ENCODE results near the gene TIMM21.

Gene TIMM21

DNA sequence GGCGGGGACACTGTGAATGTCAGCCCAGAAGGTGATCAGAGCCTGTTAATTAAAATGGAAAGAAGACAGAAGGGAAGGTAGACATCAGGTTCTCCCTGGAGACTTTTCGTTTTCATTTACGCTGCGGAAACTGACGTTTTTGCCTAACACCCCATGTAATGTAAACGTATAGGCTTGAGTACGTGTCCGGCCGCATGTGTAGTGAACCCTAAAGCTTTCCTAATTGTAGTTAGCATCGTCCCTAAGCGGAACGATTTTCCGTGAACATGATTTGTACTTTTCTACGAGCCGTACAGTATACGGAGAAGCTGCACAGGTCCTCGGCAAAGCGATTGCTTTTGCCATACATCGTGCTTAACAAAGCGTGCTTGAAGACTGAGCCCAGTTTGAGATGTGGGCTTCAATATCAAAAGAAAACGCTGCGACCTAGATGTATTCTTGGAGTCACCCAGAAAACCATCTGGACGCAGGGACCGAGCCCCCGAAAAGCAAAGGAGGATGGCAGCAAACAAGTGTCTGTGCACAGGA, 284 bp downstream of the TIMM21 start:
- no peak for DNase-seq

DNA sequence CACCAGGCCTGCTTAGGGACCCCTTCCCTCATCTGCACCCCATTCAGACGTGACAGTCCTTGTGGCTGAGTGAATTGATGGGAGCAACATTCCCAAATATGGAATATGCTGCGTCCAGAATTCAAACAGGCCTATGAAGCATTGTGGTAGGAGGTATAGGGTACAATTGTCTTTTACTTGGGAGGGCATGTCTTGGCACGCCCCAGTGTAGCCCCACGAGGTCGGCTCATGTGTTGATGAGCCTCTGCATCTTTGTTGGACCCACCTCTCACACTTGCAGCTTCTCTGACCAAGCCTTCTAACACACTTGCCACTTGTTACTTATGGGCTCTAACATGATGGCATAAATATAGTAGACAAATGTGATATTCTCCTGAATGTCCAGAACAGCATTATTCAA, 1.6 kb downstream of the TIMM21 start:
- DNase-seq, result no peak

DNA sequence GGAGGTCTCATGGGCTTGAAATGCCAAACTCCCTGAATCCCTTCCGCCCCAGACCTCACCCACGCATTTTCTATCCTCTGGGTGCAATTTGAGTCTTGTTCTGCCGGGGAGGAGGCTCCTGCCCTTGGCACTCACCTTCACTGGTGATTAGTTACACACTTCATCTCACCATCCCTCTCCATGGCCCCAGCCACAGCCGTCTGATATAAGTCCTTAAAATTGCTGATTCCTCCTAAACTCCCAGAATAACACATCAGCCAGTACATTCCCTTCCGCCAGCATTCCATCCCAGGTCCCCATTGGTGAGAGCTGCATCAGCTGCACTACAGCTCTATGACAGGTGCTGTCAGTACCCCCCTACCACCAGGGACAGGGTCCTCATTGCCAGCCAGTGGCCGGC, 3.9 kb downstream of the TIMM21 start:
- DNase-seq, result no peak

DNA sequence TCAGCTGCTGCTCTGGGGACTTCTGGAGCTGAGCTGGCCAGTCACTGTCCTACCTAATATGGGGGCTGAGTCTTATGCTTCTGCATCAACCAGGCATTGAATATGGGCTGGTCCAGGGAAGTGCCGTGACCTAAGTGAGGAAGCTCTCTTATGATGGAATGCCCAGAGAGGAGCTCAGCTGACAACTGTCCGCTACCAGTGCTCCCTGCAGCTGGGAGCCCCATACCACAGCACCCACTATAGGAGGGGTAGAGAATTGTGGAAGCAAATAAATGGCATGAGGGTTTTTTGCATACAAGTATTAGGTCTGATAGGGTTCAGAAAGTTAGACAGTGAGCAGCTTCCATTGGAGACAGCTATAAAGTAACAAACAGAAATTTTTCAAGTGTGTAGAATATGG, 4.5 kb downstream of the TIMM21 start:
- DNase-seq, result no peak

DNA sequence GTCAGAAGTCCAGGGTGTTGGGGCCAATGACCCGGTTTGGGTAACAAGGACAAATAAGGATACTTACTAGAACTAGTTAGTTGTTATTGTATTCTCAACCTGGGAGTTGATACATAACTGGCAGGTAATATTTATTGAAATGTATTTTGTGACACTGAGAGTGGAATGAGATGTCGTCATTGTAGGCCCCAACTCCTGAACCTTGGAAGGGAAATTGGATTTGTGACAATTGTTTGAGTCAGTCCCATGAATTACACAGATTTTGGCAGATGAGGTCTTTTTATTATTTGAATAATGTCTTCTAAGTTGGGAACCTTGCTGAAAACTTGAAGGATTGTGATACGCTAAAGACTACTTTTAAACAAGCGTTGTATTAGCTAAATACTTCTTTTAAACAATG, 5.1 kb downstream of the TIMM21 start:
- no peak for DNase-seq

DNA sequence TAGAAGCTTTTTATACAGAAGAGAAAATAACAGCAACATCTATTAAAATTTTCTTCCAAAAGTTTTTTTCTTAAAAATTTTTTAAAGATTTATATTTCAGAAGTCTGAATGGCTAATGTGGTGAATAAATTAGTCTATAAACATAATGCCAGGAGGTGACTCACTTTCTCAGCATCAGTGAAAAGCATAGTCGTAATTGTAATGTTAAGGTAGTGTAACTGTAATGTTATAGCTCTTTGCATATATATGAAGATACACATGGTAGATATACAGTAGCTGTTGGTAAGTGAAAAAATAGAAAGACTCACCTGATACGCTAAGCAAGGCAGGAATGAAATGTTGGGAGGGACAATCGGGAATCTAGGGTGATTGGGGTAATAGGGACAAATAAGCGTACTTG, 5.5 kb downstream of the TIMM21 start:
- no peak for DNase-seq

DNA sequence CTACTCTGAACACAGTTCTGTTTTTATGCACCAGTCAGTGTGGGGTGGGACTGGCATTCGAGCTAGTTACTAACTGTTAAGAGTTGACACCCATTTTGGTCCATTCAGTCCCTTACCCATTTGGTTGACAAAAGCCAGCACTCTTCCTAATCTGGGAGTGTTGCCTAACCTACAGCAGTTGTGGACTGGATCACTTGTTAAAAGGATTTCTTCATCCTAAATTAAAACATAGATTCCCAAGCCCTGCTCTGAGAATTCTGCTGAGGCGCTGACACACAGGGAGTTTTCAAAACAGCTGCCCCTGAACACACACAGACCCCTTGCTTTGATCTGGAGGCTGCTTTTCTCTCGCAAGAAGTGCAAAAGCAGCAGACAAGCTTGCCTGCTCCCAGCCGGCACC, 6.4 kb downstream of the TIMM21 start:
- no peak for DNase-seq

DNA sequence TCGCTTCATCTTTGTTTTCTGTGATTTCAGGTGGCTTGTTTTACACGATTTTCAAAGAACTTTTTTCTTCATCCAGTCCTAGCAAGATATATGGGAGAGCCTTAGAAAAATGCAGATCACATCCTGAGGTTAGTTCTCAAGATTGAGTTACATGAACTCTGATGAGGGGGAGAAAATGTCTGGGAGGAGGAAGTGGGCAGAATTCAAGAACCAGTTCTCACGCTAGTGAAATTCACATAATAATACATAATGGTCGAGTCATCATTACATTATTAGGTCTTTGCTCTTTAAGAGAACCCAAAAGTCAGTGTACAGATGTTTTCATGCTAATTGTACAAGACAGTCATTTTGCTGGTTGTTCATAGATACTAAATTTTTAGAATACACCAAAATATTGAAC, 7.0 kb downstream of the TIMM21 start:
- DNase-seq, result no peak

DNA sequence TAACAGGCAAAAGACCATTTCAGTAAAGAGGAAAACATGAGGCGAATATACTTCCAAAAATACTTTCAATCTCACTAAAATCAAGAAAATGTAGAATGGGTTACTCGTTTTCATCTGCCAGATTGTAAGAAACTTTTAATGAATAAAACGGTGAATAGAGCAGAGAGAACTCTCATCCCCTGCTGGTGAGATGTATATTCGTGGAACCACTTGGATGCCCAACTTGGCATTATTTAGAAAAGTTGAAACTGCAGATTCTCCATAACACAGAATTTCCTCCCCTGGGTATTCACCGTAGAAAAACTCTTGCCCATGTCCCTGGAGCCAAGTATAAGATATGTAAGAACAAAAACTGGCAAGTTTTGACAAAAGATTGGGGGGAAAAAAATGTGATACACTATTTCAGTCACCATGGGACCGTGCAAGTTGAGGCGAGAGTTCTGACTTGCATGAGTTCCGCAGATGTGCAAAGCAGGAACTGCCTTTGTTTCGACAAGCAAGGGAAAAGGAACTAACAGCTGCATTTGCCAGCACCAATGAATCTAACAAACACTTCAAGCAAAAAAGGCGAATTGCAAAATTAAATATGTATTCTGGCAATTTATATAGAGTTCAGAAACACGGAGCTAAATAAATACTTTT, 14.8 kb downstream of the TIMM21 start:
- no peak for DNase-seq

DNA sequence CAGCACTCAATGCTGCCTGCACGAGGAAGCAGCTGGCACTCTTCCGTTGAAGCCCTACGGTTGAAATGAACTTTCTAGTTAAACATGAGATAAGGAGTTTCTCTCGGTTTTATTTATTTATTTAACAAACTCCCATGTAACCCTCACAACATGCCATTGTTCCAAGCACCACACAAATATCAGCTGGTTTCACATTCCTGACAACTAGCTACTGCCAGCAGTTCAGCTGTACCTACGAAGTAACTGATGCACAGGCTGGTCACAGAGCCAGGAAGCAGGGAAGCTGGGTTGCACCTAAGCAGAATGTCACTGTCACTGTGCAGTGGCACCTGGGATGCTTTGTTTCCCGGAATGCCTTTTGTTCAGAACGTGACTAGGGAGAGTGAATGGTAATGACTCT, 18.1 kb downstream of the TIMM21 start:
- no peak for DNase-seq

DNA sequence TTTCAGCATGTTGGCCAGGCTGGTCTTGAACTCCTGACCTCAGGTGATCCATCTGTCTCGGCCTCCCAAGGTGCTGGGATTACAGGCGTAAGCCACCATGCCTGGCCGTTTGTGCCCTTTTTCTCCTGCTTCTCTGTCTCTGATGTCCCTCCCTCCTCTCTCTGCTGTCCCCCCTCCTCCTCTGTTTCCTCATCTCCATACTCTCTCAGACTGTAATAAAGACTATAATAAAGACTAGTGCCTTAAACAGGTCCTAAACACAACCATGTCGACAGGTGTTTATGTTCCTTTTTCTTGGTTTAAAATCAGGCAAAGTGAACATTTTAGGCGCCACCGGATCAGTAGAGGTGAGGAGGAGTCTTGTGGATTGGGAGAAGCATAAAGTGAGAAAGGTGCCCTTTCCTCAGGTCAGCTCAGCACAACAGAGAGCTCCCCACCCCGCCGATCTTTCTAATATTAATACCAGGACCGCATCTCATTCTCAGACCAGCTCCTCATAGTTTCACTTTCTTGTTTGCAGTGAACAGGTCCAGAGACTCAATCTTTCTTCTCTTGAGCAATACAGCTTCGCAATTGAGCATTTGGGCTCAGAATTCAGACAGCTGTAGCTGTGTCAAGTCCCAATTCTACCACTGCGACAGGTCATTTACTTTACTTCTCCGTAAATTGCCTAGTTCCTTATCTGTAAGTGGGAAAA, 23.7 kb downstream of the TIMM21 start:
- DNase-seq, result no peak

DNA sequence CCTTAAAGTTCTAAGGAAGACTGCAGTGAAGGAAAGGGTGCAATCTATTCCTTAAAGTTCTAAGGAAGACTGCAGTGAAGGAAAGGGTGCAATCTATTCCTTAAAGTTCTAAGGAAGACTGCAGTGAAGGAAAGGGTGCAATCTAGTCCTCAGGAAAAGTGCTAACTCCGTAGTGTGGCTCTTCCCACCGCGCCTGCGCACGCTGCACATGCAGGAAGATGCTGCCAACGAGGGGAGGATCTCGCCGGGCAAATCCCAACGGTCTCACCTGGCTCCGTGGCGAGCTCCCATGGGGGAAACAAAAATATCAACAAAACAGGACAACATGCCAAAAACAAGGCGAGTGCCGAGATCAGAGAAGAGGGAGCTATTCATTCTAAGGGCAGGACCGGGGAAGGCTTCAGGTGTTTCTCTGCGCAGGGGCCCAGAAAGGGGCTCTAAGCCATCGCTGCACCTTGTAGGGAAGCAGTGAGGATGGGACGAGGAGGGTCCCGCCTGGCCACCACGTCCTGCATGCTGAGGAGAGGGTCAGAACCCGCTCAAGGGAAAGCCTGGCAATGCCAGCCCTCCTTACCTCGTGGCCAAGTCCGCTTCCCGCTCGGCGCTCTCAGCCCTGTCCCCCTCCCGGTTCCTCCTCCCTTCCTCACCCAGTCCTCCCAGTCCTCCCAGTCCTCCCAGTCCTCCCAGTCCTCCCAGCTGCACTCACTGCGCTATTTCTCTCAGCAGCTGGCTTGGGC, 24.5 kb downstream of the TIMM21 start:
- DNase-seq, result no peak

DNA sequence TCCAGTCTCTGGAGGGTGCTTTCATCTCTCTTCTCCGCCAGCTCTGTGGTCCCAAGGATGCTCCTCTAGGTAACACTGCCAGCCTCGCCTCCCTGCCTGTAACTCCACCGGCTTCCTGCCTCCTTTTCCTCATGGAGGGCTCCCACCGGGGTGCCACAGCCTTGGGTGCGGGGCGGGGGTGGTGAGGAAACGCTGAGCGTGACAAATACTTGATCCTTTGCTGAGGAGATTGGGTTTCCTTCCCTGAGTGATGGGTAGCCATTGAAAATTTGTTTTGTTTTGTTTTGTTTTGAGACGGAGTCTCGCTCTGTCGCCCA, 25.1 kb downstream of the TIMM21 start:
- DNase-seq, result no peak

DNA sequence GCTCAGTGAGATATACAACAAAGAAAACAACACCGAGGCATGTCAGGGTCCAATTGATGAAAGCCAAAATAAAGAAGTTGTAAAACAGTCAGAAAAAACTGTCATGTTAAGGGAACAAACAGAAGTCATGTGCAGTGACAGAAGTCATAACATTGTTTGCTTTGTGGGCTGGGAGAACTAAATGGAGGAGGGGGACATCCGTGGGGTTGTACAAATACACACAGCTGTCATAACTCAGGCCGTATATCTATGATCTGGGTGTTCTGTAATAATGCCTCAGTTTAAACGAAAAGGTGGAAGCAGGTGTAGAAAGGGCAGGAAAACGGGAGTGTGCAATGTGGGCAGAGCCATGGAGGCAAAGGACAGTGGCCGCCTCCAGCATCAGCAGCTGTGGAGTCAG, 27.3 kb downstream of the TIMM21 start:
- DNase-seq, result no peak

DNA sequence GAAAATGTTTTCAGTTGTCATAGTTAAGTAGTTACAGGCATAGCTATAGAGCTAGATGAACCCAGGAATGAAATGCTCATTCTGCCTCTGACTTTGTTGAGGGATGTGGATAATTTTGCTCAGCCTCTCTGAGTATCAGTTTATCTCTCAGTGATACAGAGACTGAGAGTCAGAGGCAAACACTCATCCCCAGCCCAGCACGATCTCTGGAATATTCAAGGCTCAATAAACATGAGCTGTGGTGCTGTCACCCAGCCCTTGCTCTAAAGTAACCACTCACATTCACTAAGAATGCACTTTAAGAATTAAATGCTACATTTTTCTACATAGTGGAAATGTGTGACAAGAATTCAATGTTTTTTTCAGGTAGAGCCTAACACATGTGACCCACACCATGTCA, 30.6 kb downstream of the TIMM21 start:
- DNase-seq, result no peak

DNA sequence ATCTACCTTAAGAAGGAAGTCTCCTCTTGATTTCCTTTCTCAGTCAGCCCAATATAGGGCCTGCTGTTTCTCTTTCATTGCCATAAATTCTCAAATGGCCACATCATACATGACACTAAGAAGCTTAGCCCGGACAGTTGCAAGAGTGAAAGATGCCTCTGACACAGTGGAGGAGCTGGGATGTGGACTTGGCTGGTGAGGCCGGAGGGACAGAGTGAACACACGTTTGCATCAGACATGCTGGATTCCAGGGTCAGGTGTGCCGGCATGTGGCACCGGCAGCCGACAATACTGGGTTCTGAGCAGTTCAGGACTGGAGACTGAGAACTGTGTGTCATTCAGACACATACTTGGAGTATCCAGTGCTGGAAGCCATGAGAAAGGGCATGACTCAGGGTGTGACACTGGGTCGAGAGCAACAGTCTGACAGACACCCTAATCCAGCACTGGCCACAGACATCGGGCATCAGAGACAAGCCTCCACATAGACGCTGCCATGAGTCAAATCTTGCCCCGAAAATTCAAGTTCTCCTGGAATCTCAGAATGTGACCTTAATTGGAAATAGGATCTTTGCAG, 31.4 kb downstream of the TIMM21 start:
- DNase-seq, result no peak

DNA sequence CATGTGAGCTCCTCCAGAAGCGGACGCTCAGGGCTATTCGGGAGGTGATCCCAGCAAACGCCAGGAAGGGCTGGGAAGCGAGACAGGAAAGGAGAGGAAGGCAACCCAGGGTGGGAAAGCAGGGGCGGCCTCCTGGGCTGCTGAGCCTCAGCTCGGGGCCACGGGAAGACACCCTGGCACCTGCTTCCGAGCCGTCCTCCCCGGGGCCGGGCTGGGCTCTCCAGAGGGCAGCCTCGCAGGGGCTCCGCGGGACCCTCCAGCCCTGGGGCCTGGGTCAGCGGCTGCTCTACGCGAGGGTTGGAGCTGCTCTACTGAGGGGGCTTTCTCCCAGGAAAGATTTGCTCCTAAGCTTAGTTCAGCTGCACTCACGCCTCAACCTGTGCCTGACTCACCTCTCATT, 34.0 kb downstream of the TIMM21 start:
- no peak for DNase-seq

DNA sequence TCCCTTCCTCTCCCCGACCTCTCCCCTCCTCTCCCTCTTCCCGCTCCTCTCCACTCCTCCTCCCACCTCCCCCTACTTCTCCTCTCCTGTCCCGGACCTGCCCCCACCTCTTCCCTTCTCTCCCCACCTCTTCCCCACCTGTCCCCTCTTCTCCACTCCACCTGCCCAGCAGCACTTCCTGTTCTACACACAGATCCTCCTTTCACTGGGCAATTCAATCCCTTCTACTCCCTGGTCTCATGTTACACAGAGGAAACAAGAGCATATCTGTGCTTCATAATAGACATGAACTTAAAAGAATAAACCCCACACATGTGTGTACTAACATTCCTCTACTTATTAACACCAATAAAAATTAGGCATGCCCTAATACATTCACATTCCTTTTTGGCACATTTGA, 34.8 kb downstream of the TIMM21 start:
- no peak for DNase-seq

DNA sequence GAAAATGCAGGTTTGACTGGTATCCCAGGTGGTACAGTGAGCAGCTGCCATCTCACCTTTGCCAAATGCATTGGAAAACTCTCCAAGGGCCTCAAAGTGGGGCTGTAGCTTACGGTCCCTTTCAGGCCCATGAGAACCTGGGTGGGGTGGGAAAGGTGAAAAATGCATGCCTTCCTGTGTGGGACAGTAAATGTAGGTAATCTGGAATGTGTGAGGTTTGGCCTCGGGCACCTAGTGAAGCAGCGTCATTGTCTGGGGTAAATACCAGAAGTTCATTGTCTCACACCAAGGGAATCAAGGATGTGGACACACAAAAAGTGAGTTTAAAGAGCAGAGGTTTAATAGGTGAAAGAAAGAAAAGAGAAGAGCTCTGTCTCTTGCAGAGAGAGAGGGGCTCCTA, 36.6 kb downstream of the TIMM21 start:
- no peak for DNase-seq

DNA sequence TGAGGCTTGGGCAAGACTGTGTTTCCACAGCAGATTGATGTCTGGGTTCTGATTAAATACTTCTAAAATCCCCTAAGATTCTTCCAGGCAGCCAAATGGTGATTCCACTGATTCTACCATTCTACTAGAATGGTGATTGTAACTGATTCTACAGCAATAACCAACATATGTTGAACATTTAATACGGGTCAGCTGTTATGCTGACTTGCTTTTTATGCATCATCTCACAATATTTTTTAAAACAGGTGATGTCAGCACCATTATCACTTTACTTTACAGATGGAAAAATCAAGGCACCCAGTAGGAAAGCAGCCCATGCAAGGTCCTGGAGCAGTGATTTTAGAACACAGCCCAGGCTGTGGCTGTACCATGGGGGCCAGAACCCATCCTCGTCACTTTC, 37.5 kb downstream of the TIMM21 start:
- no peak for DNase-seq

DNA sequence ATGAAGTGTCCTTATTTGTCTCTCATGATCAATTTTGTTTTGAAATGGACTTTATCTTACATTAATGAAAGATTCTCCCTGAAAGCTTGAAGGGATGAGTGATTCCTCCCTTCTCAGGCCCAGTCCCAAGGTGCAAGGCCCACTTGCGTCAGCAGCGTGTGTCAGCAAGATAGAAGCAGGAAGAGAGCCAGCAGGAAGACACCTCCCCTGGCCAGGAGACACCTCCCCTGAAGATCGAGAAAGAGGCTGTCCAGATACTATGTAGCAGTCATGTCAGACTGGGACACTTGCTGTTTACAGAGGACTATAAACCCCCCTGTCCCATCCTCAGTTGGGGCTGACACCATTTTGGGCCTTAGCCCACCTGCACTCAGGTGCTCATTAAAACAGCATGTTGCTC, 38.3 kb downstream of the TIMM21 start:
- DNase-seq, result no peak

DNA sequence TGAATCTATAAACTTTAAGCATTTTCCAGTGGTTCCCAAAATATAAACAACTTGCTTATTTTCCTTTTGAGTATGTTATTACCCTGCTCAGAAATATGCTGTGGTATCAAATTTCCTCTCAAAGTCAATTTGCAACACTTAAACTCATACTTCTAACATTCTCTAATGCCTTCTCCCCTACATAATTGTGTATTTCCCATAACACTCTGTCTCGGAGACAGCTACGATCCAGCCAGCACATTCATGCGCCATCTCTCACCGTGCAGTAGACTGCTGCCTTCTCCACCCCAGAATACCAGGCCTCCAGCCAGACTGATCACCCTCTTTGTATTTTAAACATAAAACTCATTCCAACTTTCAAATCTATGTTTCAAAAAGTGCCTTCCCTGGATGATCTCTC, 41.8 kb downstream of the TIMM21 start:
- no peak for DNase-seq

DNA sequence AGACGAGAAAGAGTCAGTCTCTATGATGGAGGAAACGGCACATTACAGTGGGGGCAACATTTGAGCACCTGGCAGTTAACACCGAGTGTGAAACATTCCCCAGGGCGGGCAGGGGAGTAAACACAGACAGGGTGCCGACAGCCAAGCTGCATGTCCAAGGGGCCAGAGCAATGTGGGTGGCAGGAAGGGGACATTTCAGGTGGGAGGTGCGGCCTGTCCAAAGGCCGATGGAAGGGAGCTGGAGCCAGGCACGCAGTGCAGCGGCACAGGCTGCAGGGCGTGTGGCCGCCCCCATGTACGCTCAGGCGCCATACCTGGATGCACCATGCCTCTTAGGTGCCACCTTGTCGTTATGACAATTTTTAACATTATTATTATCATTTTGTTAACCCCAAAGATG, 43.3 kb downstream of the TIMM21 start:
- no peak for DNase-seq

DNA sequence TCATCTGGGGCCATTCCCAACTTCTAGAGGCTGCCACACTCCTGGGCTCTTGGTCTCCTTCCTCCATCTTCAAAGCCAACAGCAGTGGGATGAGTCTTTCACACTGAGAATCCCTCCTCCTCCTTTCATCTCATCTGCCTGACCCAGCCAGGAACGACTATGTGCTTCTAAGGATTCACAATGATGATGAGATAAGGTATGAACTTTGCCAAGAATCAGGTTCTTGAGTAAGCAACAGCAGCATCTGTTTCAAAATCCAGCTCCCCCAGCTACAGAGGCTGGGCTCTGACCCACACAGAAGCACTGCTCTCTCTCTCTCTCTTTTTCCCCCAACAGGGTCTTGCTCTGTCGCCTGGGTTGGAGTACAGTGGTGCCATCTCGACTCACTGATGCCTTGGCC, 46.4 kb downstream of the TIMM21 start:
- no peak for DNase-seq

All from DMS 273 treated with DMSO at 0.1 percent for 48 hours (cell line).